GM23248 (cell line): ENCODE measurements around the gene OLFML1.

Source experiments
- EZH2 ChIP-seq: fragments of 200-600 bp; sonication (generic); IDR thresholded peaks from 2 replicates; pipeline ENCODE4 v1.6.1; 2018; ENCODE audit warnings: antibody characterized with exemption, mild to moderate bottlenecking; ENCODE audit not compliant: insufficient read depth, poor library complexity, severe bottlenecking
- EZH2phosphoT487 ChIP-seq: fragments of 200-600 bp; sonication (generic); IDR thresholded peaks from 2 replicates; pipeline ENCODE4 v1.6.1; 2018; ENCODE audit warnings: antibody characterized with exemption, moderate library complexity, mild to moderate bottlenecking, low read depth; ENCODE audit not compliant: insufficient read depth

DNA sequence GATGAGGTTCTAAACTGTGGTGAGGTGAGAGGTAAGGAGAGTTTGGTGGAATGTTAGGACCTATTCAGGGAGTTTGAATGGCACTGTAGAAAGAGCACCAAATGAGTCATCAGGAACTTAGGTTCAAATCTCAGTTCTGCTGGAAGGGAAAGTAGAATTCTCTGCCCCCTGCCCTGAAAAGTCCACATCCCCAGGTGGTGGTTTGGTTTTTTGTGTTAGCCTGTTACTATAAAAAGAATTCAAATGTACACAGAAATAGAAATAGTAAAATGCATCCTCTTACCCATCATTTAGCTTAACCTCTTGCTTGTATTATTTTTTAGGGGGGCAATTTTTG lies 48.7 kb downstream of the OLFML1 start:
- TF ChIP-seq EZH2phosphoT487 = no peak
- TF ChIP-seq EZH2 = no peak
